Activated CD4-positive, alpha-beta T cell treated with anti-CD3 and anti-CD28 coated beads, Interleukin-2, amount 10 ng/mL, durations not matched to agents 7 days and 5 days (primary cell): ENCODE measurements around the gene MBD6. TPM values are rescaled to one million over a fixed set of nuclear protein-coding genes. Genes with fewer than 3 reads are reported as not detected.
A peak's percentile ranks its signal among the peaks of the same experiment; 100 is the strongest.

Experiments used
- CTCF ChIA-PET: fragments of 350-600 bp; sonication (Branson Sonifier 250); formaldehyde crosslinking; loops from one replicate; lab custom pipeline; 2021; ENCODE audit warnings: antibody characterized with exemption; lab: Charles Lee
- POLR2A ChIA-PET: fragments of 350-600 bp; sonication (Branson Sonifier 250); formaldehyde crosslinking; loops from one replicate; lab custom pipeline; 2021; ENCODE audit warnings: antibody characterized with exemption; lab: Charles Lee
- DNase-seq: peaks from one replicate; pipeline ENCODE4 v3.0.0-alpha.2; 2020
- H3K27ac Mint-ChIP-seq: one replicate; pipeline ENCODE4 v1.8.0; 2021; ENCODE audit warnings: mild to moderate bottlenecking, moderate library complexity, mixed read lengths
- H3K27me3 Mint-ChIP-seq: one replicate; pipeline ENCODE4 v1.8.0; 2021; ENCODE audit warnings: mixed read lengths
- H3K36me3 Mint-ChIP-seq: one replicate; pipeline ENCODE4 v1.8.0; 2021; ENCODE audit warnings: low read depth, mixed read lengths
- H3K4me1 Mint-ChIP-seq: one replicate; pipeline ENCODE4 v1.8.0; 2021; ENCODE audit warnings: mixed read lengths
- H3K4me3 Mint-ChIP-seq: one replicate; pipeline ENCODE4 v1.8.0; 2021; ENCODE audit warnings: mild to moderate bottlenecking, moderate library complexity, mixed read lengths
- H3K9me3 Mint-ChIP-seq: one replicate; pipeline ENCODE4 v1.8.0; 2021; ENCODE audit warnings: mixed read lengths
- total RNA-seq, 2 experiments: library from RNA; stranded (reverse); gene quantifications; one replicate each; pipeline ENCODE4 v1.2.3, GENCODE V29; 2021

MBD6 gene
- total RNA-seq, 2 experiments from 2014 or later: 66.0 to 80.1 TPM

GRCh38 chr12:57518176-57518919 is 4.3 kb upstream of the MBD6 start:
- DNase-seq: no peak
- Mint-ChIP-seq H3K27ac (peak overlapping the region; percentile 50), H3K27me3 (no peaks in the 10 kb centered on the region), H3K4me1 (peaks cover 43% of the 10 kb centered on the region), H3K9me3 (no peaks in the 10 kb centered on the region), H3K36me3 (peaks cover 53% of the 10 kb centered on the region), H3K4me3 (peak overlapping the region; percentile 96)
- ChIA-PET CTCF (interaction anchor here (1.5 to 2.5 kb wide), 2 partner anchors 14 to 17 kb away, joined by 3 to 7 read pairs; no protein-coding TSS in a partner anchor), POLR2A (no interaction called here)

- peaks cover 51% of the 10 kb centered on the region for H3K36me3 Mint-ChIP-seq
- peaks cover 52% of the 10 kb centered on the region for H3K4me1 Mint-ChIP-seq
- ChIA-PET POLR2A (interaction anchor here (0.6 kb wide), 1 partner anchor 830 kb away, joined by 3 read pairs; no protein-coding TSS in a partner anchor), CTCF (interaction anchor here (1.8 kb wide), 1 partner anchor 16 kb away, joined by 7 read pairs; no protein-coding TSS in a partner anchor)
- H3K27ac Mint-ChIP-seq: peak overlapping the region; percentile 100
- H3K9me3 Mint-ChIP-seq: no peaks in the 10 kb centered on the region
- no peak for DNase-seq
- peak overlapping the region; percentile 96 for H3K4me3 Mint-ChIP-seq
- no peaks in the 10 kb centered on the region for H3K27me3 Mint-ChIP-seq
These were observed 3.5 kb upstream of the MBD6 start for GRCh38 chr12:57518920-57519795.

GRCh38 chr12:57519796-57520052 is 2.9 kb upstream of the MBD6 start:
- Mint-ChIP-seq H3K27me3 (no peaks in the 10 kb centered on the region), H3K4me1 (peaks cover 57% of the 10 kb centered on the region), H3K9me3 (no peaks in the 10 kb centered on the region), H3K36me3 (peaks cover 50% of the 10 kb centered on the region), H3K27ac (peak overlapping the region; percentile 100), H3K4me3 (peak overlapping the region; percentile 96)
- ChIA-PET POLR2A (interaction anchor here (0.6 kb wide), 1 partner anchor 830 kb away, joined by 3 read pairs; no protein-coding TSS in a partner anchor), CTCF (interaction anchor here (1.8 kb wide), 1 partner anchor 16 kb away, joined by 7 read pairs; no protein-coding TSS in a partner anchor)
- DNase-seq: peak; percentile 32

GRCh38 chr12:57520053-57520818 is 2.4 kb upstream of the MBD6 start, which contains the start of gene DDIT3:
Gene DDIT3, minus strand, starts transcription at chr12:57520514. Its CDS starts 3,108 bp downstream, at chr12:57517406.
- Mint-ChIP-seq H3K4me1 (peaks cover 61% of the 10 kb centered on the region), H3K27ac (peak within 1 kb of the TSS; percentile 100), H3K4me3 (peak within 1 kb of the TSS; percentile 96), H3K9me3 (no peaks in the 10 kb centered on the region), H3K36me3 (peaks cover 49% of the 10 kb centered on the region), H3K27me3 (no peaks in the 10 kb centered on the region)
- POLR2A ChIA-PET: no interaction called here
- DNase-seq: peak; percentile 99
- CTCF ChIA-PET: interaction anchor here (1.3 to 1.8 kb wide), 2 partner anchors 17 to 62 kb away, joined by 3 to 7 read pairs; no protein-coding TSS in a partner anchor

GRCh38 chr12:57521525-57522010 is 1.1 kb upstream of the MBD6 start:
- H3K9me3 Mint-ChIP-seq: no peaks in the 10 kb centered on the region
- H3K4me1 Mint-ChIP-seq: peaks cover 65% of the 10 kb centered on the region
- H3K27ac Mint-ChIP-seq: peak overlapping the region; percentile 100
- no peaks in the 10 kb centered on the region for H3K27me3 Mint-ChIP-seq
- POLR2A ChIA-PET: no interaction called here
- CTCF ChIA-PET: interaction anchor here (1.3 kb wide), 1 partner anchor 63 kb away, joined by 3 read pairs; no protein-coding TSS in a partner anchor
- DNase-seq: peak; percentile 21
- peak overlapping the region; percentile 96 for H3K4me3 Mint-ChIP-seq
- H3K36me3 Mint-ChIP-seq: peaks cover 36% of the 10 kb centered on the region

- peaks cover 31% of the 10 kb centered on the region for H3K36me3 Mint-ChIP-seq
- POLR2A ChIA-PET: no interaction called here
- peak overlapping the region; percentile 94 for H3K27ac Mint-ChIP-seq
- peaks cover 55% of the 10 kb centered on the region for H3K4me1 Mint-ChIP-seq
- no peaks in the 10 kb centered on the region for H3K9me3 Mint-ChIP-seq
- peak overlapping the region; percentile 98 for H3K4me3 Mint-ChIP-seq
- CTCF ChIA-PET: interaction anchor here (0.6 to 8.9 kb wide), 6 partner anchors 8 to 77 kb away, joined by 3 to 70 read pairs (median 4); no protein-coding TSS in a partner anchor
- no peaks in the 10 kb centered on the region for H3K27me3 Mint-ChIP-seq
- DNase-seq: peak; percentile 60
These were observed 472 bp downstream of the MBD6 start for GRCh38 chr12:57522887-57523705.

- ChIA-PET POLR2A (interaction anchor here (0.9 kb wide), 1 partner anchor 23 kb away, joined by 3 read pairs; the partner anchor contains the start of gene DCTN2), CTCF (interaction anchor here (0.6 to 8.9 kb wide), 8 partner anchors 9 to 93 kb away, joined by 3 to 70 read pairs (median 4); partner anchors contain the start of gene GLI1)
- Mint-ChIP-seq H3K4me1 (peaks cover 48% of the 10 kb centered on the region), H3K4me3 (peak overlapping the region; percentile 98), H3K27ac (peak overlapping the region; percentile 94), H3K27me3 (no peaks in the 10 kb centered on the region), H3K9me3 (no peaks in the 10 kb centered on the region), H3K36me3 (peaks cover 31% of the 10 kb centered on the region)
- DNase-seq: no peak
These were observed 1.3 kb downstream of the MBD6 start for GRCh38 chr12:57523706-57524614.

- peaks cover 33% of the 10 kb centered on the region for H3K36me3 Mint-ChIP-seq
- H3K27me3 Mint-ChIP-seq: no peaks in the 10 kb centered on the region
- peak overlapping the region; percentile 98 for H3K4me3 Mint-ChIP-seq
- DNase-seq: no peak
- no peaks in the 10 kb centered on the region for H3K9me3 Mint-ChIP-seq
- ChIA-PET POLR2A (interaction anchor here (0.6 kb wide), 1 partner anchor 11 kb away, joined by 3 read pairs; no protein-coding TSS in a partner anchor), CTCF (interaction anchor here (0.6 to 8.9 kb wide), 6 partner anchors 12 to 92 kb away, joined by 3 to 70 read pairs (median 4); partner anchors contain the start of gene GLI1)
- peaks cover 43% of the 10 kb centered on the region for H3K4me1 Mint-ChIP-seq
- H3K27ac Mint-ChIP-seq: peak overlapping the region; percentile 94
These were observed 2.4 kb downstream of the MBD6 start for GRCh38 chr12:57524814-57525614.

GRCh38 chr12:57525615-57526383 is 3.2 kb downstream of the MBD6 start:
- ChIA-PET POLR2A (no interaction called here), CTCF (interaction anchor here (1.5 to 8.9 kb wide), 2 partner anchors 12 to 18 kb away, joined by 5 to 70 read pairs; no protein-coding TSS in a partner anchor)
- H3K4me3 Mint-ChIP-seq: no peak overlapping the region
- no peak overlapping the region for H3K27ac Mint-ChIP-seq
- no peaks in the 10 kb centered on the region for H3K9me3 Mint-ChIP-seq
- H3K4me1 Mint-ChIP-seq: peaks cover 42% of the 10 kb centered on the region
- peaks cover 33% of the 10 kb centered on the region for H3K36me3 Mint-ChIP-seq
- H3K27me3 Mint-ChIP-seq: no peaks in the 10 kb centered on the region
- DNase-seq: no peak
